ENCODE data around the gene IL36RN. TPM values are rescaled to one million over a fixed set of nuclear protein-coding genes. Genes with fewer than 3 reads are reported as not detected.

IL36RN gene
- total RNA-seq, 1 experiment from 2014 or later, result 0.36 TPM

DNA sequence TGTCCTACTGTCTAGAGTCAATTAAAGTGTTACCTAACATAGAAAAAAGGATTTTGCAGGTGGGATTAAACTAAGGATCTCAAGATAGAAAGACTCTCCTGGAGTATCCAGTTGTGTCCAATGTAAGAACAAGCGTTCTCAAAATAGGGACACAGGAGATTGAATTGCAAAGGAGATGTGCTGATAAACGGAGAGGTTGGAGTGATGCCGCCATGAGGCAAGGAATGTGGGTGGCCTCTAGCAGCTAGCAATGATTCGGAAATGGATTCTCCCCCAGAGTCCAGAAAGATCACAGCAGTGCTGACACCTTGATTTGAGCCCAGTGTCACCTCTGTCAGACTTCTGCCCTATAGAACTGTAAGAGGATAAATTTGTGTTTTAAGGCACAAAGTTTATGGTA, 44.3 kb downstream of the IL36RN start:
- Histone ChIP-seq H3K9ac (ENCODE audit: low read length) (no peak overlapping the region), H3K79me2 (ENCODE audit: low read length) (no peaks in the 10 kb centered on the region), H3K4me1 (ENCODE audit: insufficient read depth, low read length) (no peaks in the 10 kb centered on the region), H3K27me3 (ENCODE audit: low read length) (no peaks in the 10 kb centered on the region), H4K20me1 (ENCODE audit: low read length) (no peaks in the 10 kb centered on the region), H3K4me2 (ENCODE audit: low read length) (no peak overlapping the region), H2AFZ (ENCODE audit: low read length) (no peak overlapping the region), H3K4me3 (ENCODE audit: low read length) (no peak overlapping the region), H3K9me3 (ENCODE audit: low read length) (no peaks in the 10 kb centered on the region), H3F3A (ENCODE audit: low read length, unreplicated experiment) (no peaks in the 10 kb centered on the region), H3K9me2 (replicated peaks; ENCODE audit: low read length) (no peaks in the 10 kb centered on the region), H3K27ac (ENCODE audit: low read length) (no peak overlapping the region), H3K36me3 (ENCODE audit: low read depth, low read length) (no peaks in the 10 kb centered on the region)
- BruUV-seq (replicated peaks), result no TSS peak
- intact Hi-C loops (cut with micrococcal nuclease), result no loop called here
- CTCF ChIA-PET, result no interaction called here
- TF ChIP-seq, protein P1, sequence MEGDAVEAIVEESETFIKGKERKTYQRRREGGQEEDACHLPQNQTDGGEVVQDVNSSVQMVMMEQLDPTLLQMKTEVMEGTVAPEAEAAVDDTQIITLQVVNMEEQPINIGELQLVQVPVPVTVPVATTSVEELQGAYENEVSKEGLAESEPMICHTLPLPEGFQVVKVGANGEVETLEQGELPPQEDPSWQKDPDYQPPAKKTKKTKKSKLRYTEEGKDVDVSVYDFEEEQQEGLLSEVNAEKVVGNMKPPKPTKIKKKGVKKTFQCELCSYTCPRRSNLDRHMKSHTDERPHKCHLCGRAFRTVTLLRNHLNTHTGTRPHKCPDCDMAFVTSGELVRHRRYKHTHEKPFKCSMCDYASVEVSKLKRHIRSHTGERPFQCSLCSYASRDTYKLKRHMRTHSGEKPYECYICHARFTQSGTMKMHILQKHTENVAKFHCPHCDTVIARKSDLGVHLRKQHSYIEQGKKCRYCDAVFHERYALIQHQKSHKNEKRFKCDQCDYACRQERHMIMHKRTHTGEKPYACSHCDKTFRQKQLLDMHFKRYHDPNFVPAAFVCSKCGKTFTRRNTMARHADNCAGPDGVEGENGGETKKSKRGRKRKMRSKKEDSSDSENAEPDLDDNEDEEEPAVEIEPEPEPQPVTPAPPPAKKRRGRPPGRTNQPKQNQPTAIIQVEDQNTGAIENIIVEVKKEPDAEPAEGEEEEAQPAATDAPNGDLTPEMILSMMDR (conservative IDR thresholded peaks at IDR 0.05; ENCODE audit: low read depth, low read length), result no peak
- TF ChIP-seq EZH2 (IDR thresholded peaks at IDR 0.05; ENCODE audit: low read length, unreplicated experiment) (no peak), EZH2phosphoT487 (IDR thresholded peaks at IDR 0.05; ENCODE audit: borderline replicate concordance, low read length) (no peak)
- DNase-seq (no peak), ATAC-seq (no peak)
- POLR2A ChIA-PET (ENCODE audit: unreplicated experiment), result no interaction called here

DNA sequence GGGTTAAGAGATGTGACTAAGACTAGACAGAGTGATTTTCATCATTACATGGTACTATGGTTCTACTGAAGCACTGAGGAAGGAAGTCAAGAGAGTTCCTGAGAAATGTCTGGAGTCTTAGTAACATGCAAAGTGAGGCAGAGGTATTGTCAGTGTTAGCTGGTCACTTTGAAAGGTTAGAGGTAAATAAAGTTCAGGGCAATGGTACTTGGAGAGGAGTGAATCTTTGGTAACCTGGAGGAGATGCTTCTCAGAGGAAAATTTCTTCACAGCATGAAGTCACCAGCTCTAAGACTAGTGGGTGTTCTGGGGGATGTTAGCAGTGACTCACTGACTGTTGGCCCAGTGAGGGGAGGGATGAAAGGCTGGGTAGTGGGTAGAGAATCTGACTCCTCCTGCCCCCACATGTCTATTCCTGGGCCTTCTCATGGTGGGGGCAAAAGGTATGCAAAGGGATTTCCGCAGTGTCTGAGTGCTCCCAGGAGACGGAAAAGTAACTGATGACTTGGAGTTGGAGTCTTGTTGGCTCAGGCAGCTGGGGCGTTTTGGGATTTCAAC, 45.1 kb downstream of the IL36RN start:
- no peaks in the 10 kb centered on the region for H3F3A ChIP-seq (ENCODE audit: low read length, unreplicated experiment)
- H4K20me1 ChIP-seq (ENCODE audit: low read length), result no peaks in the 10 kb centered on the region
- H3K4me1 ChIP-seq (ENCODE audit: insufficient read depth, low read length), result no peaks in the 10 kb centered on the region
- ChIA-PET POLR2A (ENCODE audit: unreplicated experiment) (no interaction called here), CTCF (no interaction called here)
- no peak overlapping the region for H3K9ac ChIP-seq (ENCODE audit: low read length)
- no peak for DNase-seq
- H3K9me2 ChIP-seq (replicated peaks; ENCODE audit: low read length), result no peaks in the 10 kb centered on the region
- H3K27me3 ChIP-seq (ENCODE audit: low read length), result no peaks in the 10 kb centered on the region
- H2AFZ ChIP-seq (ENCODE audit: low read length), result no peak overlapping the region
- no peak for ATAC-seq
- H3K79me2 ChIP-seq (ENCODE audit: low read length), result no peaks in the 10 kb centered on the region
- H3K36me3 ChIP-seq (ENCODE audit: low read depth, low read length), result no peaks in the 10 kb centered on the region
- no peak overlapping the region for H3K27ac ChIP-seq (ENCODE audit: low read length)
- intact Hi-C loops (cut with micrococcal nuclease), result no loop called here
- TF ChIP-seq EZH2 (IDR thresholded peaks at IDR 0.05; ENCODE audit: low read length, unreplicated experiment) (no peak), EZH2phosphoT487 (IDR thresholded peaks at IDR 0.05; ENCODE audit: borderline replicate concordance, low read length) (no peak)
- TF ChIP-seq, protein P1 (conservative IDR thresholded peaks at IDR 0.05; ENCODE audit: low read depth, low read length), result no peak
- no peak overlapping the region for H3K4me2 ChIP-seq (ENCODE audit: low read length)
- H3K4me3 ChIP-seq (ENCODE audit: low read length), result no peak overlapping the region
- H3K9me3 ChIP-seq (ENCODE audit: low read length), result no peaks in the 10 kb centered on the region
- BruUV-seq (replicated peaks), result no TSS peak

DNA sequence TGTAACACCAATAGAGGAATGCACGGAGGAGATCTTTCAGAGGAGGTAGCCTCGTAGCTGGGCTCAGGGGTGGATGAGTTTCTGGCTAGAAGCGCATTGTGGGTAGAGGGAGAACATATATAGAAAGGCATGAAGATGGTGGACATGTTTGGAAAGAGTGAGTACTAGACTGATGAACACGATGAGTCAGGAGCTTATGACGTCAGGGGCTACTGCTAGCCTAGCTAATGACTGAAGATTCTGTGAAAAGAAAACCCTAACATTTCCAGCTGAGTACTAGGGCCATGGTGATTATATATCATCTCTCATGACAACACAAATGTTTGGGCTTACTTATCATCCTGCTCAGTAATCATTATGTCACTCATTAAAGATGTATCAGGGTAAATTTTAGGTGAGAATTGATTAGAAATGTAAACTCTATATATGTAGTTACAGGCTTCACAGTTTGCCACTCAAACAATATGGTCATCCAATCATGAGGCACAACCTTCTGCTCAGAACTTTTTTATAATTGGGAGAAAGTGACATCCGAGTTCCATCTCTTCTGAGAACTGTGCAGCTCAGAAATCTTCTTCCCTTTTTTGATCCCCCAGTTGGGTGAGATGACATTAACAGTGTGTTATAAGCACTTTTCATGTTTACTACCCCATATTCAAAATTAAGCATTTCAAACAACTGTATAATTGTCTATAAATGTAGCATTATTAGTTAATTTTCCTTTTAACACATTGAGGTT, 46.2 kb downstream of the IL36RN start:
- H3K27me3 ChIP-seq (ENCODE audit: low read length), result no peaks in the 10 kb centered on the region
- ATAC-seq, result no peak
- no peak overlapping the region for H3K9ac ChIP-seq (ENCODE audit: low read length)
- H3K9me3 ChIP-seq (ENCODE audit: low read length), result no peaks in the 10 kb centered on the region
- H3K27ac ChIP-seq (ENCODE audit: low read length), result no peak overlapping the region
- no peaks in the 10 kb centered on the region for H3F3A ChIP-seq (ENCODE audit: low read length, unreplicated experiment)
- TF ChIP-seq, protein P1 (conservative IDR thresholded peaks at IDR 0.05; ENCODE audit: low read depth, low read length), result no peak
- TF ChIP-seq EZH2 (IDR thresholded peaks at IDR 0.05; ENCODE audit: low read length, unreplicated experiment) (no peak), EZH2phosphoT487 (IDR thresholded peaks at IDR 0.05; ENCODE audit: borderline replicate concordance, low read length) (no peak)
- H4K20me1 ChIP-seq (ENCODE audit: low read length), result no peaks in the 10 kb centered on the region
- BruUV-seq (replicated peaks), result no TSS peak
- H3K4me3 ChIP-seq (ENCODE audit: low read length), result no peak overlapping the region
- POLR2A ChIA-PET (ENCODE audit: unreplicated experiment), result no interaction called here
- intact Hi-C loops (cut with micrococcal nuclease), result no loop called here
- no peaks in the 10 kb centered on the region for H3K79me2 ChIP-seq (ENCODE audit: low read length)
- no peak overlapping the region for H2AFZ ChIP-seq (ENCODE audit: low read length)
- H3K4me2 ChIP-seq (ENCODE audit: low read length), result no peak overlapping the region
- no peaks in the 10 kb centered on the region for H3K9me2 ChIP-seq (replicated peaks; ENCODE audit: low read length)
- H3K4me1 ChIP-seq (ENCODE audit: insufficient read depth, low read length), result no peaks in the 10 kb centered on the region
- DNase-seq, result no peak
- H3K36me3 ChIP-seq (ENCODE audit: low read depth, low read length), result no peaks in the 10 kb centered on the region
- CTCF ChIA-PET, result no interaction called here

Measured in PC-3 (cell line).